Loucy (cell line): Measurements from ENCODE around the gene COL1A1.

Source experiments
- CTCF ChIP-seq: fragments of 200-600 bp; sonication (generic); conservative IDR thresholded peaks from 2 replicates; pipeline ENCODE4 v1.5.1; 2014; ENCODE audit warnings: mild to moderate bottlenecking, antibody characterized with exemption, low read length
- EZH2phosphoT487 ChIP-seq: fragments of 200-600 bp; IDR thresholded peaks from 2 replicates; pipeline ENCODE4 v1.6.1; 2018; ENCODE audit warnings: antibody characterized with exemption, mild to moderate bottlenecking, moderate library complexity, borderline replicate concordance

DNA sequence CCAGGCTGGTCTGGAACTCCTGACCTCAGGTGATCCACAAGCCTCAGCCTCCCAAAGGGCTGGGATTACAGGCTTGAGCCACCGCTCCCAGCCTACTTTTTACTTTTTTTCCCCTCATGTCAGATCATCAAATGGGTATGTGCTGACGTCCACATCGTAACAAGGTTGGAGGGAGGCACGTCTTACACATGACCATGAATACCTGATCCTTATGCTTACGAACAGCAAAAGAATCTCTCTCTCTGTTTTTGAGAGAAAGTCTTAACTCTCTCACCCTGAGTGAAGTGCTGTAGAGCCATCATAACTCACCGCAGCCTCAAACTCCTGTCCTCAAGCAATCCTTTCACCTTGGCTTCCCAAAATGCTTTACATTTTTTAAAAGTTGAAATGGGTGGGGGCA is 43.3 kb upstream of the COL1A1 start:
- TF ChIP-seq CTCF (no peak), EZH2phosphoT487 (no peak)
